H1 (cell line): Measurements from ENCODE around the gene CNTN5. TPM values are rescaled to one million over a fixed set of nuclear protein-coding genes. Genes with fewer than 3 reads are reported as not detected.

Experiments
- CTCF ChIA-PET: fragments of 300-600 bp; sonication (Branson Sonifier 250); formaldehyde crosslinking; loops from one replicate; lab custom pipeline; 2021; ENCODE audit not compliant: partially characterized antibody; lab: Charles Lee
- POLR2A ChIA-PET: fragments of 300-600 bp; sonication (Branson Sonifier 250); formaldehyde crosslinking; loops from one replicate; lab custom pipeline; 2021; ENCODE audit warnings: inconsistent platforms; ENCODE audit not compliant: partially characterized antibody; lab: Charles Lee
- DNase-seq, 2 experiments: peaks; one replicate each; pipeline versions ENCODE4 v3.0.0 to v3.0.0-alpha.2; 2010 to 2022; ENCODE audit warnings: low spot score in 2 of 2, low read depth in 1 of 2, mixed read lengths in 1 of 2
- FAIRE-seq: peaks from 2 replicates; lab custom pipeline; 2011; peaks lifted over from hg19 to GRCh38; lab: Jason Lieb, UNC
- H2AFZ ChIP-seq: 2 replicates; pipeline ENCODE4 v1.8.1; 2012; ENCODE audit warnings: low read length, inconsistent platforms
- H2AK5ac ChIP-seq: 2 replicates; pipeline ENCODE4 v1.6.1; 2013; ENCODE audit warnings: low read depth, low read length
- H2BK120ac ChIP-seq: replicated peaks from 2 replicates; pipeline ENCODE3; 2013; ENCODE audit warnings: low read depth, low read length, inconsistent platforms
- H2BK12ac ChIP-seq: 2 replicates; pipeline ENCODE4 v1.6.1; 2013; ENCODE audit warnings: low read depth, low read length
- H2BK15ac ChIP-seq: 2 replicates; pipeline ENCODE4 v1.6.1; 2013; ENCODE audit warnings: low read length
- H2BK20ac ChIP-seq: 2 replicates; pipeline ENCODE4 v1.6.1; 2013; ENCODE audit warnings: low read length
- H2BK5ac ChIP-seq: 2 replicates; pipeline ENCODE4 v1.6.1; 2013; ENCODE audit warnings: low read depth, low read length
- H3K14ac ChIP-seq: 2 replicates; pipeline ENCODE4 v1.6.1; 2013; ENCODE audit warnings: inconsistent platforms; ENCODE audit not compliant: insufficient read length
- H3K18ac ChIP-seq: 2 replicates; pipeline ENCODE4 v1.6.1; 2013; ENCODE audit warnings: low read length; ENCODE audit errors: extremely low read depth
- H3K23ac ChIP-seq: 2 replicates; pipeline ENCODE4 v1.6.1; 2013; ENCODE audit warnings: inconsistent platforms; ENCODE audit not compliant: insufficient read length
- H3K23me2 ChIP-seq: 2 replicates; pipeline ENCODE4 v1.6.1; 2013; ENCODE audit warnings: low read depth, low read length
- H3K27ac ChIP-seq: 2 replicates; pipeline ENCODE4 v1.6.1; 2011; ENCODE audit warnings: low read depth, low read length, inconsistent platforms
- H3K27me3 ChIP-seq, 4 experiments: replicated peaks in 1 of 4; 1 replicate in 1 of 4; 2 replicates in 3 of 4; pipeline versions ENCODE4 v1.6.1 to v1.8.1; 2011 to 2013; ENCODE audit warnings: low read length in 3 of 4, mild to moderate bottlenecking in 3 of 4, inconsistent platforms in 2 of 4, mixed read lengths in 2 of 4, moderate library complexity in 1 of 4; ENCODE audit not compliant: control insufficient read depth in 3 of 4, insufficient read depth in 3 of 4; ENCODE audit errors: extremely low read depth in 1 of 4
- H3K36me3 ChIP-seq, 4 experiments: 2 replicates each; pipeline versions ENCODE4 v1.6.1 to v1.8.1; 2011 to 2013; ENCODE audit warnings: mild to moderate bottlenecking in 4 of 4, low read length in 3 of 4, moderate library complexity in 2 of 4, control low read depth in 1 of 4, inconsistent platforms in 1 of 4; ENCODE audit not compliant: insufficient read depth in 4 of 4, control insufficient read depth in 2 of 4
- H3K4ac ChIP-seq: replicated peaks from 2 replicates; pipeline ENCODE3; 2013; ENCODE audit warnings: low read length, low read depth, mixed read lengths, inconsistent platforms; ENCODE audit not compliant: insufficient read length
- H3K4me1 ChIP-seq, 4 experiments: replicated peaks in 1 of 4; 1 replicate in 1 of 4; 2 replicates in 3 of 4; pipeline versions ENCODE4 v1.6.1 to v1.8.1; 2011 to 2013; ENCODE audit warnings: low read length in 3 of 4, inconsistent platforms in 2 of 4, mixed read lengths in 1 of 4; ENCODE audit not compliant: insufficient read depth in 4 of 4, control insufficient read depth in 3 of 4
- H3K4me2 ChIP-seq, 2 experiments: 2 replicates each; pipeline versions ENCODE4 v1.6.1 to v1.8.1; 2011 to 2013; ENCODE audit warnings: low read depth in 2 of 2, low read length in 2 of 2, control low read depth in 1 of 2, inconsistent platforms in 1 of 2, mild to moderate bottlenecking in 1 of 2; ENCODE audit not compliant: insufficient read depth in 1 of 2
- H3K4me3 ChIP-seq, 4 experiments: fragments of 200-600, 300-600 bp in 1 of 4; sonication (generic), shearing (Covaris generic), sonication (Bioruptor Twin) in 1 of 4; 2 replicates each; pipeline versions ENCODE4 v1.5.1 to v1.8.1; 2011 to 2016; ENCODE audit warnings: low read length in 4 of 4, low read depth in 3 of 4, control low read depth in 2 of 4, inconsistent platforms in 2 of 4, mild to moderate bottlenecking in 2 of 4, mixed read lengths in 1 of 4, moderate library complexity in 1 of 4; ENCODE audit not compliant: insufficient read depth in 2 of 4; ENCODE audit errors: extremely low read depth in 1 of 4
- H3K56ac ChIP-seq: replicated peaks from 2 replicates; pipeline ENCODE3; 2013; ENCODE audit warnings: low read depth, mild to moderate bottlenecking, mixed read lengths, low read length, inconsistent platforms; ENCODE audit not compliant: insufficient read length
- H3K79me1 ChIP-seq: 2 replicates; pipeline ENCODE4 v1.6.1; 2013; ENCODE audit warnings: low read depth, low read length, control low read depth
- H3K79me2 ChIP-seq, 2 experiments: 2 replicates each; pipeline versions ENCODE4 v1.6.1 to v1.8.1; 2012 to 2013; ENCODE audit warnings: low read length in 2 of 2, mild to moderate bottlenecking in 2 of 2, inconsistent platforms in 1 of 2; ENCODE audit not compliant: insufficient read depth in 2 of 2, control insufficient read depth in 1 of 2
- H3K9ac ChIP-seq, 4 experiments: replicated peaks in 1 of 4; 1 replicate in 1 of 4; 2 replicates in 3 of 4; pipeline versions ENCODE4 v1.6.1 to v1.8.1; 2011 to 2013; ENCODE audit warnings: low read depth in 3 of 4, low read length in 3 of 4, control low read depth in 2 of 4, mild to moderate bottlenecking in 2 of 4, moderate library complexity in 2 of 4, inconsistent platforms in 1 of 4; ENCODE audit errors: extremely low read depth in 1 of 4
- H3K9me3 ChIP-seq, 2 experiments: 2 replicates each; pipeline versions ENCODE4 v1.6.1 to v1.8.1; 2012 to 2013; ENCODE audit warnings: mild to moderate bottlenecking in 2 of 2, moderate library complexity in 2 of 2, control low read depth in 1 of 2, inconsistent platforms in 1 of 2, low read depth in 1 of 2, low read length in 1 of 2, mixed read lengths in 1 of 2; ENCODE audit not compliant: insufficient read depth in 2 of 2
- H4K20me1 ChIP-seq, 2 experiments: replicated peaks in 1 of 2; 2 replicates each; pipeline versions ENCODE3 to v1.8.1; 2011 to 2013; ENCODE audit warnings: inconsistent platforms in 2 of 2, low read length in 2 of 2, mild to moderate bottlenecking in 1 of 2; ENCODE audit not compliant: insufficient read depth in 2 of 2, control insufficient read depth in 1 of 2
- H4K5ac ChIP-seq: 2 replicates; pipeline ENCODE4 v1.6.1; 2013; ENCODE audit warnings: low read length, low read depth, mixed read lengths, inconsistent platforms; ENCODE audit not compliant: insufficient read length
- H4K8ac ChIP-seq: 2 replicates; pipeline ENCODE4 v1.8.0; 2013; ENCODE audit warnings: mild to moderate bottlenecking, moderate library complexity, low read length, inconsistent platforms; ENCODE audit not compliant: insufficient read depth; ENCODE audit errors: extremely low read depth
- H4K91ac ChIP-seq: replicated peaks from 2 replicates; pipeline ENCODE3; 2013; ENCODE audit warnings: low read length, mixed read lengths, inconsistent platforms; ENCODE audit not compliant: insufficient read length
- JUN ChIP-seq: IDR thresholded peaks from 2 replicates; pipeline ENCODE4 v1.6.1; 2011; ENCODE audit warnings: low read depth, mild to moderate bottlenecking, improper control_type of control experiment, low read length
- MAX ChIP-seq: IDR thresholded peaks from 2 replicates; pipeline ENCODE4 v1.6.1; 2012; ENCODE audit warnings: inconsistent platforms
- RAD21 ChIP-seq, 2 experiments: IDR thresholded peaks in 1 of 2; conservative IDR thresholded peaks in 1 of 2; 2 replicates each; pipeline ENCODE4 v1.6.1; 2011; ENCODE audit warnings: low read depth in 2 of 2, low read length in 2 of 2, improper control_type of control experiment in 1 of 2, inconsistent platforms in 1 of 2, mild to moderate bottlenecking in 1 of 2, moderate library complexity in 1 of 2
- SRF ChIP-seq: IDR thresholded peaks from 2 replicates; pipeline ENCODE4 v1.6.1; 2011; ENCODE audit warnings: mild to moderate bottlenecking, low read depth, low read length, moderate library complexity
- WGBS, 2 experiments: shearing (Covaris generic) in 1 of 2; methylation state at CpG; one replicate each; pipeline versions ENCODE4 v1.1.6 to v1.1.7; 2013 to 2015; ENCODE audit warnings: low lambda C conversion rate in 2 of 2, mixed read lengths in 2 of 2, inconsistent platforms in 1 of 2, low coverage in 1 of 2, missing lambda C conversion rate in 1 of 2; ENCODE audit not compliant: insufficient replicate concordance in 2 of 2, insufficient coverage in 1 of 2, insufficient read length in 1 of 2; ENCODE audit errors: extremely low coverage in 1 of 2, missing lambda C conversion rate in 1 of 2; 5-methylcytosine and 5-hydroxymethylcytosine counted together
- polyA plus RNA-seq, 7 experiments: library from polyadenylated mRNA; depleted of rRNA in 3 of 7; stranded (reverse) in 5 of 7; unstranded in 2 of 7; fragments of >200 nt in 5 of 7; fragments of 200-250 nt in 2 of 7; gene quantifications; 1 replicate in 5 of 7; 2 replicates in 1 of 7; 4 replicates in 1 of 7; pipeline versions ENCODE4 v1.2.1 to v1.2.3, GENCODE V29; 2011 to 2013; ENCODE audit warnings: missing spikeins in 2 of 7, mixed read lengths in 2 of 7
- total RNA-seq: library from RNA; stranded (reverse); fragmentation: NEBNext Ultra II Directional; extraction: Animal tissue kit (Norgen Biotek cat#: 25700); gene quantifications from 2 replicates; pipeline ENCODE4 v1.2.1, GENCODE V29; 2021

The CNTN5 gene
- total and polyA plus RNA-seq, 2 of the 8 experiments (the other 6 are each of a cell fraction or from before 2014, with no cell fraction given) = not detected

- Histone ChIP-seq H2AFZ (no peak overlapping the region), H3K23me2 (no peaks in the 10 kb centered on the region; the same call in 1 of the 2 replicates), H3K18ac (no peak overlapping the region), H3K79me1 (no peaks in the 10 kb centered on the region), H3K14ac (no peak overlapping the region), H3K4me3 (no peak overlapping the region), H2BK5ac (no peak overlapping the region), H3K27me3 (no peaks in the 10 kb centered on the region), H2BK15ac (no peak overlapping the region), H4K20me1 (no peaks in the 10 kb centered on the region), H4K8ac (no peak overlapping the region), H3K36me3 (no peaks in the 10 kb centered on the region), H3K9ac (no peak overlapping the region), H3K4me1 (no peaks in the 10 kb centered on the region), H2BK20ac (no peak overlapping the region), H3K27ac (no peak overlapping the region), H4K5ac (no peak overlapping the region), H3K9me3 (peaks cover 0 to 2% of the 10 kb centered on the region in 2 experiments; a peak in 1 of 4 replicates), H2AK5ac (no peak overlapping the region), H3K4me2 (no peak overlapping the region), H3K23ac (no peak overlapping the region), H2BK12ac (no peak overlapping the region), H3K4ac (no peak overlapping the region), H3K79me2 (no peaks in the 10 kb centered on the region), H2BK120ac (no peak overlapping the region), H4K91ac (no peak overlapping the region), H3K56ac (no peak overlapping the region)
- DNase-seq = no peak
- ChIA-PET CTCF (interaction anchor here (0.5 to 1.3 kb wide), 2 partner anchors 33 to 238 kb away, joined by 3 to 4 read pairs; no protein-coding TSS in a partner anchor), POLR2A (no interaction called here)
- TF ChIP-seq JUN (no peak), RAD21 (IDR thresholded peaks at IDR 0.05 in 1 of 2, conservative IDR thresholded peaks at IDR 0.05 in 1 of 2; ENCODE audit: low read depth in 2 of 2, low read length in 2 of 2) (no peak), MAX (no peak), SRF (no peak)
- 100% methylated on average over 1 of the region's 1 CpG; no CpG with 5 or more reads in 1 of the 2 experiments for WGBS, 2 experiments
- FAIRE-seq = no peak
Observed at GRCh38 chr11:99535406-99535805, 514.7 kb downstream of the CNTN5 start.
